Fibroblast of lung (primary cell): Measurements from ENCODE around the gene C7. TPM values are rescaled to one million over a fixed set of nuclear protein-coding genes. Genes with fewer than 3 reads are reported as not detected.
A peak's percentile ranks its signal among the peaks of the same experiment; 100 is the strongest.

ENCODE experiments used
- DNase-seq, 2 donors: peaks; one replicate each; pipeline versions ENCODE4 v3.0.0 to v3.0.0-alpha.2; 2010; ENCODE audit warnings: low read depth in 2 of 2
- H2AFZ ChIP-seq: 2 replicates; pipeline ENCODE4 v1.5.1; 2012; ENCODE audit warnings: low read length, control low read depth, inconsistent platforms
- H3K27ac ChIP-seq: 2 replicates; pipeline ENCODE4 v1.5.1; 2011; ENCODE audit warnings: low read length, control low read depth; ENCODE audit not compliant: insufficient read depth
- H3K27me3 ChIP-seq: 2 replicates; pipeline ENCODE4 v1.5.1; 2011; ENCODE audit warnings: mild to moderate bottlenecking, low read length; ENCODE audit not compliant: control insufficient read depth, insufficient read depth
- H3K36me3 ChIP-seq: 2 replicates; pipeline ENCODE4 v1.5.1; 2011; ENCODE audit warnings: low read length; ENCODE audit not compliant: control insufficient read depth, insufficient read depth
- H3K4me1 ChIP-seq: 2 replicates; pipeline ENCODE4 v1.5.1; 2011; ENCODE audit warnings: low read length; ENCODE audit not compliant: control insufficient read depth, insufficient read depth; ENCODE audit errors: extremely low read depth
- H3K4me2 ChIP-seq: 2 replicates; pipeline ENCODE4 v1.5.1; 2011; ENCODE audit warnings: low read length, control low read depth; ENCODE audit not compliant: insufficient read depth; ENCODE audit errors: extremely low read depth
- H3K4me3 ChIP-seq, 4 experiments: fragments of 200-600 bp in 1 of 4; sonication (generic) in 1 of 4; replicated peaks in 1 of 4; 2 replicates each; pipeline ENCODE4 v1.5.1; 2011 to 2016; ENCODE audit warnings: low read length in 4 of 4, low read depth in 3 of 4, mild to moderate bottlenecking in 3 of 4, control low read depth in 2 of 4, inconsistent platforms in 1 of 4, mixed read lengths in 1 of 4; ENCODE audit not compliant: insufficient read depth in 1 of 4; ENCODE audit errors: control extremely low read depth in 1 of 4
- H3K79me2 ChIP-seq: 2 replicates; pipeline ENCODE4 v1.5.1; 2012; ENCODE audit warnings: mild to moderate bottlenecking, low read length, inconsistent platforms; ENCODE audit not compliant: control insufficient read depth, insufficient read depth
- H3K9ac ChIP-seq: 2 replicates; pipeline ENCODE4 v1.5.1; 2011; ENCODE audit warnings: mild to moderate bottlenecking, low read length, control low read depth; ENCODE audit not compliant: insufficient read depth
- H3K9me3 ChIP-seq: 2 replicates; pipeline ENCODE4 v1.5.1; 2012; ENCODE audit warnings: low read depth, low read length; ENCODE audit not compliant: control insufficient read depth, insufficient read depth
- H4K20me1 ChIP-seq: 2 replicates; pipeline ENCODE4 v1.5.1; 2011; ENCODE audit warnings: low read length; ENCODE audit not compliant: control insufficient read depth, insufficient read depth; ENCODE audit errors: extremely low read depth
- EZH2 ChIP-seq: IDR thresholded peaks from 2 replicates; pipeline ENCODE4 v1.5.1; 2012; ENCODE audit warnings: low read length, control low read depth, mild to moderate bottlenecking; ENCODE audit errors: missing control alignments
- polyA plus RNA-seq, 2 donors: library from polyadenylated mRNA; depleted of rRNA in 1 of 2; stranded (reverse) in 1 of 2; unstranded in 1 of 2; fragments of >200 nt; gene quantifications; 2 replicates each; pipeline ENCODE4 v1.2.1, GENCODE V29; 2011 to 2012; ENCODE audit warnings: missing spikeins in 1 of 2
- total RNA-seq: library from RNA; depleted of rRNA; stranded (reverse); fragments of >200 nt; gene quantifications from 2 replicates; pipeline ENCODE4 v1.2.1, GENCODE V29; 2014
- TF ChIP-seq, protein P1 (sequence below), 2 donors: IDR thresholded peaks in 1 of 2; conservative IDR thresholded peaks in 1 of 2; 1 replicate in 1 of 2; 2 replicates in 1 of 2; pipeline ENCODE4 v1.5.1; 2011 to 2012; ENCODE audit warnings: low read length in 2 of 2, control low read depth in 1 of 2, inconsistent platforms in 1 of 2, low read depth in 1 of 2, mild to moderate bottlenecking in 1 of 2

The C7 gene
- total and polyA plus RNA-seq, 2 donors (not counting 1 experiment from before 2014, with no cell fraction given), result under 0.01 to 1.5 TPM

DNA sequence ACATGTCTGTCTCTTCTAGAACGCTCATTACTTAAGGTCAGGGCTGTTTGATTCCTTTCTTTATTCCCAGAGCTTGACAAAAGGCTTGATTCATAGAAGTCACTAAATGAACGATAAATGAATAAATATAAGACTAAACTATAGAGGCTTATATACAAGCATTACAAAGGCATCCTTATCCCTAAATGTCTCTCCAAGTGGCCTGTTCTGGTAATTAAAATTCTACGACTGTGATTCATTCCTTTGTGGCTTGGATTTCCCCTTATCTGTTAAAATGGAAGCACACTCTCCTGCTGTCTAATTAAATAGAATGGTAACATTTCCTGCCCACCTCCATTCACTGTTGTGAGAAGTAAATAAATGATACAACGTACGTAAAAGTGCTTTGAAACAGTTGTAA is 49.5 kb downstream of the C7 start:
- H3K4me2 ChIP-seq, result no peak overlapping the region
- H2AFZ ChIP-seq, result no peak overlapping the region
- TF ChIP-seq, protein P1, sequence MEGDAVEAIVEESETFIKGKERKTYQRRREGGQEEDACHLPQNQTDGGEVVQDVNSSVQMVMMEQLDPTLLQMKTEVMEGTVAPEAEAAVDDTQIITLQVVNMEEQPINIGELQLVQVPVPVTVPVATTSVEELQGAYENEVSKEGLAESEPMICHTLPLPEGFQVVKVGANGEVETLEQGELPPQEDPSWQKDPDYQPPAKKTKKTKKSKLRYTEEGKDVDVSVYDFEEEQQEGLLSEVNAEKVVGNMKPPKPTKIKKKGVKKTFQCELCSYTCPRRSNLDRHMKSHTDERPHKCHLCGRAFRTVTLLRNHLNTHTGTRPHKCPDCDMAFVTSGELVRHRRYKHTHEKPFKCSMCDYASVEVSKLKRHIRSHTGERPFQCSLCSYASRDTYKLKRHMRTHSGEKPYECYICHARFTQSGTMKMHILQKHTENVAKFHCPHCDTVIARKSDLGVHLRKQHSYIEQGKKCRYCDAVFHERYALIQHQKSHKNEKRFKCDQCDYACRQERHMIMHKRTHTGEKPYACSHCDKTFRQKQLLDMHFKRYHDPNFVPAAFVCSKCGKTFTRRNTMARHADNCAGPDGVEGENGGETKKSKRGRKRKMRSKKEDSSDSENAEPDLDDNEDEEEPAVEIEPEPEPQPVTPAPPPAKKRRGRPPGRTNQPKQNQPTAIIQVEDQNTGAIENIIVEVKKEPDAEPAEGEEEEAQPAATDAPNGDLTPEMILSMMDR (conservative IDR thresholded peaks at IDR 0.05 in 1 of 2, IDR thresholded peaks at IDR 0.05 in 1 of 2; ENCODE audit: low read depth in 1 of 2, low read length in 2 of 2), result no peak
- no peak for TF ChIP-seq EZH2
- H3K9ac ChIP-seq, result no peak overlapping the region
- peak in 1 of 2 donors; percentile 13 for DNase-seq
- H3K27me3 ChIP-seq, result no peaks in the 10 kb centered on the region
- no peaks in the 10 kb centered on the region for H3K9me3 ChIP-seq
- H3K4me3 ChIP-seq, result no peak overlapping the region
- H3K4me1 ChIP-seq, result no peaks in the 10 kb centered on the region
- no peak overlapping the region for H3K27ac ChIP-seq
- H3K36me3 ChIP-seq, result no peaks in the 10 kb centered on the region
- no peaks in the 10 kb centered on the region for H3K79me2 ChIP-seq
- no peaks in the 10 kb centered on the region for H4K20me1 ChIP-seq

DNA sequence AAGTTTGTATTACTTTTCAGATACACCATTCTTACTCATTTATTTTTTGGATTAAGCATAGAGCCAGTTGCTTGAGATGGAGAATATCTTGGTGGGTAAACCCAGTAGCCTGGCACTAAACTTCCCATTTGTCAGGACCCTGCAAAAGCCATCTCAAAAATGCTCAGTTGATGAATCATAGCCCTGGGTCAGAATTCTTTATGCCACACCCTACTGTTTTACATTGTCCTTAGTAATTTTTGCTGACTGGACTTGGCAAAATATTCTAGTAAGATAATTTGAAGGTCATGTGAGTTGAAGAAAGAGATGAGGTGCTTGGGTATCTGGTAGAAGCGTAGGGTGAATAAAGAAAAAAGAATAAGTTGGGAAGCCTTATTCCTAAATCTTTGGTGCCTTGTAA is 50.7 kb downstream of the C7 start:
- no peaks in the 10 kb centered on the region for H3K27me3 ChIP-seq
- DNase-seq, result no peak
- no peaks in the 10 kb centered on the region for H3K9me3 ChIP-seq
- no peak overlapping the region for H3K9ac ChIP-seq
- H3K79me2 ChIP-seq, result no peaks in the 10 kb centered on the region
- no peak overlapping the region for H3K4me2 ChIP-seq
- no peaks in the 10 kb centered on the region for H3K4me1 ChIP-seq
- no peak overlapping the region for H2AFZ ChIP-seq
- TF ChIP-seq, protein P1 (conservative IDR thresholded peaks at IDR 0.05 in 1 of 2, IDR thresholded peaks at IDR 0.05 in 1 of 2; ENCODE audit: low read depth in 1 of 2, low read length in 2 of 2), result no peak
- no peak for TF ChIP-seq EZH2
- no peak overlapping the region for H3K27ac ChIP-seq
- no peak overlapping the region for H3K4me3 ChIP-seq
- no peaks in the 10 kb centered on the region for H4K20me1 ChIP-seq
- H3K36me3 ChIP-seq, result no peaks in the 10 kb centered on the region

DNA sequence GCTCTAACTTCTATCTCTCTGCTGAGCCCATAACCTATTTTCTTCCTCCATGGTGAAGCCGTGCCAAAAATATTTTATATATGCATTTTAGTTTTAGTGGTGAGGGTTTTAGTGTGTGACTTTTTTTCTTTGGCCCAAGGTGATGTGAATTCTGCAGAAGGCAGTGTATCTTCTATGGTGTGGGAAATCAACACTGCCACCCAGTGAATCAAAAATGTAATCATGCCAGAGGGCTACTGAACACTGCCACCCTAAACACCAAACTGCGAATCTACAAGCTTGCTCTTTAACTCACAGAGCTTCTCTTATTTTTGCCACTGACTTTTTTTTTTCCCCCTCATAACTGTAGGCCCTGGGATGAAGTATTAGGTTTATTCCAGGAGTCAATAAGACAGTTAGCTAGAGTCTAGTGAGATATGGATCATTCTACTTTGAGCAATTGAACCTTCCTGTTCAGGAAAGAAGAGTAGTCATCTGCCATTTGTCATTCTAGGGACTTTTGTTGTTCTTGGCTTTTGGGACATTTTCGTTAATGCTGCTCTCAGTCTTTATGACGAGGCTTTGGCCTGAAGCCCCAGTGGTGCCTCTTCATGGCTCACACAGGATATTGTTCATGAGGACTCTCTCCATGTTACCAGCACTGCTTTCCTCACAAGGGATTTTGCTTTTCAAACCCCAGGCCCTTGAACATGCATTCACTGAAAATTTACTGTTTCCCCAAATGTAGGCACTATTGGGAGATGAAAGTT is 53.1 kb downstream of the C7 start:
- TF ChIP-seq, protein P1 (conservative IDR thresholded peaks at IDR 0.05 in 1 of 2, IDR thresholded peaks at IDR 0.05 in 1 of 2; ENCODE audit: low read depth in 1 of 2, low read length in 2 of 2), result no peak
- TF ChIP-seq EZH2, result no peak
- no peaks in the 10 kb centered on the region for H3K27me3 ChIP-seq
- no peak overlapping the region for H2AFZ ChIP-seq
- DNase-seq, result no peak
- no peaks in the 10 kb centered on the region for H3K79me2 ChIP-seq
- no peaks in the 10 kb centered on the region for H4K20me1 ChIP-seq
- H3K4me1 ChIP-seq, result no peaks in the 10 kb centered on the region
- H3K4me3 ChIP-seq, result no peak overlapping the region
- H3K27ac ChIP-seq, result no peak overlapping the region
- no peak overlapping the region for H3K4me2 ChIP-seq
- no peaks in the 10 kb centered on the region for H3K36me3 ChIP-seq
- no peak overlapping the region for H3K9ac ChIP-seq
- no peaks in the 10 kb centered on the region for H3K9me3 ChIP-seq
